LNCAP (cell line): ENCODE results near the gene GRK5.

Source experiments
- TF ChIP-seq, protein P1 (sequence below): fragments of 450-650 bp; IDR thresholded peaks from 2 replicates; pipeline ENCODE4 v1.5.1; 2017; ENCODE audit warnings: mild to moderate bottlenecking

Gene GRK5

GRCh38 chr10:119352807-119353206 is 145.4 kb downstream of the GRK5 start:
- TF ChIP-seq, protein P1, sequence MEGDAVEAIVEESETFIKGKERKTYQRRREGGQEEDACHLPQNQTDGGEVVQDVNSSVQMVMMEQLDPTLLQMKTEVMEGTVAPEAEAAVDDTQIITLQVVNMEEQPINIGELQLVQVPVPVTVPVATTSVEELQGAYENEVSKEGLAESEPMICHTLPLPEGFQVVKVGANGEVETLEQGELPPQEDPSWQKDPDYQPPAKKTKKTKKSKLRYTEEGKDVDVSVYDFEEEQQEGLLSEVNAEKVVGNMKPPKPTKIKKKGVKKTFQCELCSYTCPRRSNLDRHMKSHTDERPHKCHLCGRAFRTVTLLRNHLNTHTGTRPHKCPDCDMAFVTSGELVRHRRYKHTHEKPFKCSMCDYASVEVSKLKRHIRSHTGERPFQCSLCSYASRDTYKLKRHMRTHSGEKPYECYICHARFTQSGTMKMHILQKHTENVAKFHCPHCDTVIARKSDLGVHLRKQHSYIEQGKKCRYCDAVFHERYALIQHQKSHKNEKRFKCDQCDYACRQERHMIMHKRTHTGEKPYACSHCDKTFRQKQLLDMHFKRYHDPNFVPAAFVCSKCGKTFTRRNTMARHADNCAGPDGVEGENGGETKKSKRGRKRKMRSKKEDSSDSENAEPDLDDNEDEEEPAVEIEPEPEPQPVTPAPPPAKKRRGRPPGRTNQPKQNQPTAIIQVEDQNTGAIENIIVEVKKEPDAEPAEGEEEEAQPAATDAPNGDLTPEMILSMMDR, result no peak

GRCh38 chr10:119353421-119353820 is 146.1 kb downstream of the GRK5 start:
- TF ChIP-seq, protein P1, result no peak

DNA sequence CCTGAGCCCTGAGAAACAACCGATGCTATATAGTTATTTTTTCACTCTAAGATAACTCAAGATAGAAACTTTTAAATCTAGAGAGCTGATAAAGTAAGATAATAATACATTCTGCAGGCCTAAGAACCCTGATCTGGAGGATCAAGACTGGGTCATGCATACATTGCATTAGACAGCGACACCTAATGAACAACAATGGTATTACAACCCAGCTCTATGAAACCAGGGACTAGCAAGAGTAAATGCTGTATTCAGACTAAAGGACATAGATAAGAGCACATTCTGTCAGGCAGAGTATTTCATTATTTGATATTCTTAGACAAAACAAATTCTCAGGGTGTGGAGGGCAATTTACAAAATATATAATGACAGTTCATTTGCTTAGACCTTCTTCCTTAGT is 148.6 kb downstream of the GRK5 start:
- TF ChIP-seq, protein P1, result peak; percentile 47; the same call in 1 of the 2 replicates

DNA sequence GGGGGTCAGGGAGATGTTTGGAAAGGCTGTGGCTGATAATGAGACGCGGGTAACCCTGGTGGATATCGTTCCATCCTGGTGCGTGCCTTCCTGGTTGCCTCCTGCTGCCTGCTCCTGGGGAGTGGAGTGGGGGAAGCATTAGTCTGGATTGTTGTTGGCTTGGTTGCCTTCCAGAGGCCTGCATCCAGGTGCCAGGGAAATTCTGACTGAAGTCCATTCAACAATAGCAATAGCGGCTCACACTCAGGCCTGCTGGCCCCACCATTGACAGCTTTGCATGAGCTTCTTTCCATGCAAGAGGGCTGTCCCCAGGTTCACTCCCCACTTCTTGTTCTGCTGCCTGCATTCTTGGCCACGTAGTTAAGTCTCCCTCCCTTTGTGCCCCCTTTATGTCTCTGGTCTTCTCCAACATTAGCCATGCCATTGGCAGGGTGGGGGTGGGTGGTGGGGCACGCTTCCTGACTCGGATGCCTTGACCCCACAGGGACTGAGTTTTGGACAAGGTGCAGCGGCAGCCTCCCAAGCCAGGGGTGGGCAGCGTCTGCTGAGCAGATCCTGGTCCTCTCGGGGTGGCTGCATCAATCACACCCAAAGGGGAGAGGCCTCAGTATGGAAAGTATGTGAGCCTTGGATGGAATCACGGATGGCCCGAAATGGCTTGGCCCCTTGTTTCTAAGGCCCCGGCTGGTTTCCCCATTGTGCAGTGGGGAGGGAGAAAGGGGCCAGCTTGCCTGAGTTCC is 150.2 kb downstream of the GRK5 start:
- TF ChIP-seq, protein P1, result no peak

DNA sequence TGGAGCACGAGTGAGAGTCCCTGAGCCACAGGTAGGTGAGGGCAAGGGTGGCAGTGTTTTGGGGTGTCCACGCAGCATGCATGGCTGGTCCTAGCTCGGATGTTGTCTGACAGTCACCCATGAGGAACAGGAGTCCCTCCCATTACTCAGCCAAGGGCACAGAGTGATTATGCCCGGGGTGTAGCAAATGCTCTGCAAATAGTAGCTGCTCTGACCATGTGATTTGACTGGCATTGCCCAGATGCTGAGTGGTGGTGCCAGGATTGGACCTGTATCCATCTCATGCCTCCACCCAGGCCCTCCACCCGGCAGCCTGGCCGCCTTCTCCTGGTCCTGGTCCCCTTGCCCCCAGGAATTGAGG is 150.8 kb downstream of the GRK5 start:
- TF ChIP-seq, protein P1, result no peak

DNA sequence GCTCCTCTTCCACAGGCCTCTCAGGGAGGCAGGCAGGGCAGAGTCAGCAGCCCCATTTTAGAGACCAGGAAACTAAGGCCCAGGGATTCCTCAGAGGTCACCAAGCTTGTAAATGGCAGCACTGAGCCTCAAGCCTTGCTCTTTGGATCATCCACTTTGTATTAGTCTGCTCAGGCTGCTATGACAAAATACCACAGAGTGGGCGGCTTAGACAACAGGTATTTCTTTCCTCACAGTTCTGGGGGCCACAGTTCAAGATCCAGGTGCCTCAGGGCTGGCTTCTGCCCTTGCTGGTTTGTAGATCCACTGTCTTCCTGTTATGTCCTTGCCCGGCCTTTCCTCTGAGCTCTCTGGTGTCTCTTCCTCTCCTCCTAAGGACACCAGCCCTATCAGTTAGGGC is 151.2 kb downstream of the GRK5 start:
- TF ChIP-seq, protein P1, result no peak

DNA sequence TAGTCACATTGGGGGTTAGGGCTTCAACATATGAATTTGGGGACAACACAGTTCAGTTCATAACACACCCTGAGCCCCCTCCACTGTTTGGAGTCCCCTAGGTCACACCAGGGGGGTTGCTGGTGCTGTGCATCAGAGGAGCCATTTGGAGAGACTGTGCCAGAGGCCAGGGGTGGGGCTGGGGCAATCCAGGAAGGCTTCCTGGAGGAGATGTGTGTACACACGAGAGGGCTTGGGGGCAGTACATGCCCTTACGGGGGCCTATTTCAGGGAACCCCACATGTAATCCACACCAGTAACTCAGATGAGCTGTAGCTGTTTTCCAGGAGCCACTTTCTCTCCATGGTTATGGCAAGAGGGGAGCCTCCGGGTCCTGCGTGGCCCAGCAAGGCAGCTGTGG is 151.7 kb downstream of the GRK5 start:
- TF ChIP-seq, protein P1, result no peak
